Keratinocyte (primary cell): Measurements from ENCODE around the gene MCF2L2.

Experiments used
- EZH2 ChIP-seq: IDR thresholded peaks from one replicate; pipeline ENCODE4 v1.6.1; 2012; ENCODE audit warnings: inconsistent platforms, mild to moderate bottlenecking, low read length, moderate library complexity
- TF ChIP-seq, protein P1 (sequence below), 3 experiments: IDR thresholded peaks in 1 of 3; conservative IDR thresholded peaks in 1 of 3; optimal IDR thresholded peaks in 1 of 3; 2 replicates in 2 of 3; 3 replicates in 1 of 3; pipeline versions ENCODE3 to v1.5.1; 2011; ENCODE audit warnings: low read length in 3 of 3, mild to moderate bottlenecking in 3 of 3, moderate library complexity in 2 of 3, control low read depth in 1 of 3, inconsistent platforms in 1 of 3; ENCODE audit not compliant: insufficient read depth in 2 of 3; ENCODE audit errors: extremely low read depth in 1 of 3

DNA sequence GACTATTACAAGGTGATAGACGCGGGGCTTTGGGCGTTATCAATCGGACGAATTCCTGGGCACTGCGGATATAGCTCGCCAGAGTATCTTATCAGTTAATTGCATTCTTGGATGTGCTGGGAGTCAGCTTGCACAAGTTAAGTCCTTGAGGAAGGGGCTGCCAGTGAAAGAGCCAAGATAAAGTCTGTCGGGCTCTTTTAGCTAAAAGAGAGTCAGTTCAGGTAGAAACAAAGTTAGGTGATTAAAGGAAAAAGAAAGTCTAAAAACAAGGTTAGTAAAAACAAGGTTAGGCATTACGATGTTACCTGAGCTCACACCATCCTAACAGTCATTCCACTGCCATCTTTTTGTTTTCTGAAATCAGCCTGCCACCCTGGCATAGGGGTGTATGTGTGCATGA lies 6.1 kb upstream of the MCF2L2 start:
- no peak for TF ChIP-seq EZH2
- TF ChIP-seq, protein P1, sequence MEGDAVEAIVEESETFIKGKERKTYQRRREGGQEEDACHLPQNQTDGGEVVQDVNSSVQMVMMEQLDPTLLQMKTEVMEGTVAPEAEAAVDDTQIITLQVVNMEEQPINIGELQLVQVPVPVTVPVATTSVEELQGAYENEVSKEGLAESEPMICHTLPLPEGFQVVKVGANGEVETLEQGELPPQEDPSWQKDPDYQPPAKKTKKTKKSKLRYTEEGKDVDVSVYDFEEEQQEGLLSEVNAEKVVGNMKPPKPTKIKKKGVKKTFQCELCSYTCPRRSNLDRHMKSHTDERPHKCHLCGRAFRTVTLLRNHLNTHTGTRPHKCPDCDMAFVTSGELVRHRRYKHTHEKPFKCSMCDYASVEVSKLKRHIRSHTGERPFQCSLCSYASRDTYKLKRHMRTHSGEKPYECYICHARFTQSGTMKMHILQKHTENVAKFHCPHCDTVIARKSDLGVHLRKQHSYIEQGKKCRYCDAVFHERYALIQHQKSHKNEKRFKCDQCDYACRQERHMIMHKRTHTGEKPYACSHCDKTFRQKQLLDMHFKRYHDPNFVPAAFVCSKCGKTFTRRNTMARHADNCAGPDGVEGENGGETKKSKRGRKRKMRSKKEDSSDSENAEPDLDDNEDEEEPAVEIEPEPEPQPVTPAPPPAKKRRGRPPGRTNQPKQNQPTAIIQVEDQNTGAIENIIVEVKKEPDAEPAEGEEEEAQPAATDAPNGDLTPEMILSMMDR (optimal IDR thresholded peaks at IDR 0.05 in 1 of 3, IDR thresholded peaks at IDR 0.05 in 1 of 3, conservative IDR thresholded peaks at IDR 0.05 in 1 of 3; ENCODE audit: extremely low read depth in 1 of 3, insufficient read depth in 2 of 3, low read length in 3 of 3), result no peak
